Measurements from ENCODE around the gene PJA1. TPM values are rescaled to one million over a fixed set of nuclear protein-coding genes. Genes with fewer than 3 reads are reported as not detected.

Gene PJA1
- total RNA-seq (2014; rRNA removed; shearing (Covaris generic)) (20.2 and 23.6 TPM in 2 replicates), total RNA-seq (2022) (18.4 and 20.8 TPM in 2 replicates), Bru-seq, nascent RNA (percentile 63 among the genes with signal in this experiment), BruChase-seq, experiment 1, labeled RNA remaining after a 6-hour chase (percentile 63 among the genes with signal in this experiment), BruChase-seq, experiment 2, labeled RNA remaining after a 2-hour chase (percentile 81 among the genes with signal in this experiment)
- long read RNA-seq, transcript PJA1-202 (2 exons, 2,672 nt) = major isoform, 40 of 64 reads
- long read RNA-seq, transcript PJA1-201 (2 exons, 2,755 nt) = minor isoform, 12 of 64 reads
- long read RNA-seq, partial matches to known transcripts = 0 of 64 reads
- long read RNA-seq, other reads (novel, unspliced or antisense) = 4 of 64 reads

GRCh38 chrX:69165087-69165651 lies at the start of gene PJA1:
PJA1 (minus strand) TSS chrX:69165453; CDS start chrX:69163073, 2,380 bp downstream.
- H4K20me1 ChIP-seq (ENCODE audit: insufficient read depth, low read length) = no peaks in the 10 kb centered on the region
- POLR2A ChIA-PET = interaction anchor here (0.8 to 1.9 kb wide), 7 partner anchors 9 to 339 kb away, joined by 3 to 6 read pairs (median 4); partner anchors contain the start of gene EFNB1
- no peaks in the 10 kb centered on the region for H3K9me3 ChIP-seq (ENCODE audit: low read length)
- H3K9me2 ChIP-seq (ENCODE audit: insufficient read depth, low read length) = no peaks in the 10 kb centered on the region
- H2AFZ ChIP-seq (ENCODE audit: low read length) = peak within 1 kb of the TSS; percentile 99
- peak within 1 kb of the TSS; percentile 69 for H3K4me2 ChIP-seq (ENCODE audit: low read length)
- H3K79me2 ChIP-seq (ENCODE audit: insufficient read depth, low read depth, low read length) = no peaks in the 10 kb centered on the region
- intact Hi-C loops (cut with micrococcal nuclease; ENCODE audit: unreplicated experiment) = no loop called here
- peak within 1 kb of the TSS; percentile 80 for H3K4me3 ChIP-seq (ENCODE audit: low read depth, low read length, poor library complexity, severe bottlenecking)
- TF ChIP-seq EZH2phosphoT487 (IDR thresholded peaks at IDR 0.05; ENCODE audit: borderline replicate concordance, low read depth, low read length) = no peak
- no peak for TF ChIP-seq CTCF (conservative IDR thresholded peaks at IDR 0.05; ENCODE audit: low read length)
- no TSS peak for BruUV-seq (replicated peaks)
- peak; percentile 75 for DNase-seq (ENCODE audit: low spot score)
- peaks cover 11% of the 10 kb centered on the region for H3K4me1 ChIP-seq (ENCODE audit: insufficient read depth, low read length, poor library complexity, severe bottlenecking)
- CTCF ChIA-PET (ENCODE audit: unreplicated experiment) = no interaction called here
- peak within 1 kb of the TSS; percentile 39 for H3K27ac ChIP-seq (ENCODE audit: low read depth, low read length, poor library complexity, severe bottlenecking)
- peaks cover 6% of the 10 kb centered on the region; the same call in 1 of the 2 replicates for H3K36me3 ChIP-seq (ENCODE audit: insufficient read depth, low read length)

GRCh38 chrX:69214463-69214862 lies 49.2 kb upstream of the PJA1 start:
- H3K4me2 ChIP-seq (ENCODE audit: low read length) = no peak overlapping the region
- H3K27ac ChIP-seq (ENCODE audit: low read depth, low read length, poor library complexity, severe bottlenecking) = no peak overlapping the region
- intact Hi-C loops (cut with micrococcal nuclease; ENCODE audit: unreplicated experiment) = loop anchor here (10.0 kb wide), 1 partner anchor 80 kb away; no protein-coding TSS in a partner anchor
- no peak for TF ChIP-seq CTCF (conservative IDR thresholded peaks at IDR 0.05; ENCODE audit: low read length)
- no peak for TF ChIP-seq EZH2phosphoT487 (IDR thresholded peaks at IDR 0.05; ENCODE audit: borderline replicate concordance, low read depth, low read length)
- DNase-seq (ENCODE audit: low spot score) = no peak
- no TSS peak for BruUV-seq (replicated peaks)
- H3K9me3 ChIP-seq (ENCODE audit: low read length) = no peaks in the 10 kb centered on the region
- H3K79me2 ChIP-seq (ENCODE audit: insufficient read depth, low read depth, low read length) = no peaks in the 10 kb centered on the region
- H3K4me3 ChIP-seq (ENCODE audit: low read depth, low read length, poor library complexity, severe bottlenecking) = no peak overlapping the region
- ChIA-PET CTCF (ENCODE audit: unreplicated experiment) (no interaction called here), POLR2A (no interaction called here)
- H3K36me3 ChIP-seq (ENCODE audit: insufficient read depth, low read length) = no peaks in the 10 kb centered on the region
- H2AFZ ChIP-seq (ENCODE audit: low read length) = no peak overlapping the region
- H3K4me1 ChIP-seq (ENCODE audit: insufficient read depth, low read length, poor library complexity, severe bottlenecking) = no peaks in the 10 kb centered on the region
- H4K20me1 ChIP-seq (ENCODE audit: insufficient read depth, low read length) = no peaks in the 10 kb centered on the region
- H3K9me2 ChIP-seq (ENCODE audit: insufficient read depth, low read length) = no peaks in the 10 kb centered on the region

GRCh38 chrX:69211701-69212100 lies 46.4 kb upstream of the PJA1 start:
- Histone ChIP-seq H3K79me2 (ENCODE audit: insufficient read depth, low read depth, low read length) (no peaks in the 10 kb centered on the region), H3K36me3 (ENCODE audit: insufficient read depth, low read length) (no peaks in the 10 kb centered on the region), H3K9me3 (ENCODE audit: low read length) (no peaks in the 10 kb centered on the region), H3K4me2 (ENCODE audit: low read length) (no peak overlapping the region), H4K20me1 (ENCODE audit: insufficient read depth, low read length) (no peaks in the 10 kb centered on the region), H3K4me1 (ENCODE audit: insufficient read depth, low read length, poor library complexity, severe bottlenecking) (no peaks in the 10 kb centered on the region), H3K9me2 (ENCODE audit: insufficient read depth, low read length) (no peaks in the 10 kb centered on the region), H3K27ac (ENCODE audit: low read depth, low read length, poor library complexity, severe bottlenecking) (no peak overlapping the region), H2AFZ (ENCODE audit: low read length) (no peak overlapping the region), H3K4me3 (ENCODE audit: low read depth, low read length, poor library complexity, severe bottlenecking) (no peak overlapping the region)
- no peak for DNase-seq (ENCODE audit: low spot score)
- ChIA-PET POLR2A (no interaction called here), CTCF (ENCODE audit: unreplicated experiment) (no interaction called here)
- BruUV-seq (replicated peaks) = no TSS peak
- no peak for TF ChIP-seq CTCF (conservative IDR thresholded peaks at IDR 0.05; ENCODE audit: low read length)
- TF ChIP-seq EZH2phosphoT487 (IDR thresholded peaks at IDR 0.05; ENCODE audit: borderline replicate concordance, low read depth, low read length) = no peak
- intact Hi-C loops (cut with micrococcal nuclease; ENCODE audit: unreplicated experiment) = loop anchor here (10.0 kb wide), 1 partner anchor 77 kb away; no protein-coding TSS in a partner anchor
